K562 (cell line): ENCODE results near the gene MAGI2. TPM values are rescaled to one million over a fixed set of nuclear protein-coding genes. Genes with fewer than 3 reads are reported as not detected.

Experiments
- ATAC-seq: fragments of 200-7000 bp; cut with Tn5 transposase; 3 replicates; pipeline ENCODE4 v1.9.1; 2020; ENCODE audit warnings: moderate library complexity
- BruUV-seq: library from RNA; stranded (reverse); fragments of 400-500 nt; replicated peaks from 2 replicates; lab custom pipeline; 2021; lab: Mats Ljungman, UMichigan
- CTCF ChIA-PET: fragments of 300-600 bp; formaldehyde crosslinking; extraction: SDS; loops from one replicate; lab custom pipeline; 2021; ENCODE audit warnings: low intra/inter-chr PET ratio; lab: Yijun Ruan, JAX
- POLR2A ChIA-PET: fragments of 300-600, 350-650 bp; sonication (Branson Sonifier 250); formaldehyde crosslinking; extraction: SDS; loops from one replicate; lab custom pipeline; 2021; ENCODE audit warnings: antibody characterized with exemption, inconsistent platforms; lab: Yijun Ruan, JAX
- DNase-seq, 4 experiments: peaks; one replicate each; pipeline versions ENCODE4 v3.0.0 to v3.0.0-alpha.2; 2011 to 2018; ENCODE audit warnings: low spot score in 3 of 4, mixed read lengths in 3 of 4; ENCODE audit errors: extremely low read depth in 1 of 4
- FAIRE-seq: peaks from 2 replicates; lab custom pipeline; 2011; peaks lifted over from hg19 to GRCh38; lab: Jason Lieb, UNC
- H2AFZ ChIP-seq: 2 replicates; pipeline ENCODE4 v1.6.0; 2011; ENCODE audit warnings: low read depth, low read length, control low read depth, inconsistent platforms
- H3K27ac ChIP-seq: fragments of 200-600 bp; 3 replicates; pipeline ENCODE4 v1.8.0; 2011; ENCODE audit warnings: low read depth, mild to moderate bottlenecking, control low read depth, inconsistent platforms, low read length, moderate library complexity, mixed read lengths; ENCODE audit errors: extremely low read depth
- H3K27me3 ChIP-seq, 2 experiments: fragments of 300-600 bp in 1 of 2; 2 replicates in 1 of 2; 3 replicates in 1 of 2; pipeline versions ENCODE4 v1.6.0 to v1.8.0; 2011; ENCODE audit warnings: inconsistent platforms in 2 of 2, low read length in 2 of 2, mild to moderate bottlenecking in 1 of 2, mixed read lengths in 1 of 2, moderate library complexity in 1 of 2; ENCODE audit not compliant: control insufficient read depth in 2 of 2, insufficient read depth in 2 of 2
- H3K36me3 ChIP-seq: fragments of 300-600 bp; 3 replicates; pipeline ENCODE4 v1.8.0; 2011; ENCODE audit warnings: mild to moderate bottlenecking, low read length, inconsistent platforms; ENCODE audit not compliant: control insufficient read depth, insufficient read depth
- H3K4me1 ChIP-seq, 2 experiments: fragments of 200-600 bp in 1 of 2; replicated peaks in 1 of 2; 2 replicates in 1 of 2; 3 replicates in 1 of 2; pipeline versions ENCODE4 v1.5.1 to v1.8.0; 2011; ENCODE audit warnings: inconsistent platforms in 2 of 2, low read length in 2 of 2, mild to moderate bottlenecking in 1 of 2, mixed read lengths in 1 of 2, moderate library complexity in 1 of 2; ENCODE audit not compliant: control insufficient read depth in 2 of 2, insufficient read depth in 2 of 2
- H3K4me2 ChIP-seq: 2 replicates; pipeline ENCODE4 v1.6.1; 2011; ENCODE audit warnings: low read length, control low read depth, inconsistent platforms, mixed read lengths; ENCODE audit not compliant: insufficient read depth
- H3K4me3 ChIP-seq: fragments of 200-600 bp; sonication (generic), shearing (Covaris generic); 2 replicates; pipeline ENCODE4 v1.5.1; 2016; ENCODE audit warnings: control low read depth, inconsistent platforms
- H3K79me2 ChIP-seq: fragments of 200-600 bp; 3 replicates; pipeline ENCODE4 v1.8.0; 2011; ENCODE audit warnings: low read length, inconsistent platforms; ENCODE audit not compliant: control insufficient read depth, insufficient read depth
- H3K9ac ChIP-seq, 2 experiments: 2 replicates each; pipeline versions ENCODE4 v1.6.0 to v1.6.1; 2011; ENCODE audit warnings: low read depth in 2 of 2, low read length in 2 of 2, control low read depth in 1 of 2, inconsistent platforms in 1 of 2, mild to moderate bottlenecking in 1 of 2, mixed read lengths in 1 of 2; ENCODE audit not compliant: insufficient read depth in 1 of 2
- H3K9me1 ChIP-seq: one replicate; pipeline ENCODE4 v1.6.0; 2011; ENCODE audit warnings: inconsistent platforms, mild to moderate bottlenecking, low read length, moderate library complexity; ENCODE audit not compliant: control insufficient read depth, insufficient read depth
- H3K9me3 ChIP-seq: replicated peaks from 2 replicates; pipeline ENCODE4 v1.5.1; 2011; ENCODE audit warnings: low read depth, low read length, inconsistent platforms; ENCODE audit not compliant: control insufficient read depth, insufficient read depth
- H4K20me1 ChIP-seq: replicated peaks from 2 replicates; pipeline ENCODE4 v1.6.1; 2011; ENCODE audit warnings: low read length, inconsistent platforms, mixed read lengths; ENCODE audit not compliant: control insufficient read depth, insufficient read depth
- CEBPG ChIP-seq, 3 experiments: fragments of 200-800 bp in 1 of 3; sonication (Bioruptor generic) in 1 of 3; sonication (generic) in 1 of 3; formaldehyde crosslinking in 1 of 3; IDR thresholded peaks in 2 of 3; conservative IDR thresholded peaks in 1 of 3; 2 replicates each; pipeline versions ENCODE4 v1.6.1 to v1.8.0; 2016 to 2022; ENCODE audit warnings: missing compliant biosample characterization in 2 of 3, missing genetic modification characterization in 2 of 3, mild to moderate bottlenecking in 1 of 3, missing genetic modification reagents in 1 of 3
- E2F8 ChIP-seq: fragments of 450-650 bp; IDR thresholded peaks from 2 replicates; pipeline ENCODE4 v1.7.1; 2018; ENCODE audit warnings: mild to moderate bottlenecking, low read depth; ENCODE audit not compliant: partially characterized antibody
- HMBOX1 ChIP-seq: sonication (generic); IDR thresholded peaks from 2 replicates; pipeline ENCODE4 v1.6.1; 2016
- LCOR ChIP-seq: sonication (generic); formaldehyde crosslinking; IDR thresholded peaks from 2 replicates; pipeline ENCODE4 v1.8.0; 2022; ENCODE audit warnings: mild to moderate bottlenecking, missing genetic modification reagents
- RBM22 ChIP-seq: fragments of 200-400 bp; formaldehyde crosslinking; IDR thresholded peaks from 2 replicates; pipeline ENCODE4 v1.6.1; 2018; ENCODE audit warnings: low read length, low read depth; ENCODE audit not compliant: poor library complexity, severe bottlenecking
- RCOR1 ChIP-seq, 2 experiments: IDR thresholded peaks; 2 replicates each; pipeline ENCODE4 v1.6.1; 2012; ENCODE audit warnings: low read depth in 2 of 2, low read length in 2 of 2, borderline replicate concordance in 1 of 2, improper control_type of control experiment in 1 of 2
- SOX6 ChIP-seq: fragments of 450-650 bp; IDR thresholded peaks from 2 replicates; pipeline ENCODE4 v1.6.1; 2014; ENCODE audit warnings: mild to moderate bottlenecking
- ZEB2 ChIP-seq: fragments of 450-650 bp; IDR thresholded peaks from 2 replicates; pipeline ENCODE4 v1.6.1; 2016
- ZNF41 ChIP-seq: fragments of 250-450 bp; sonication (Bioruptor Pico); conservative IDR thresholded peaks from 2 replicates; pipeline ENCODE4 v1.4.0; 2020; ENCODE audit warnings: mild to moderate bottlenecking
- ZNF785 ChIP-seq: fragments of 250-450 bp; sonication (Bioruptor Pico); IDR thresholded peaks from 2 replicates; pipeline ENCODE4 v1.4.0; 2020; ENCODE audit warnings: mild to moderate bottlenecking
- WGBS: fragments of 100-300 bp; shearing (Covaris generic); methylation state at CpG from one replicate; pipeline ENCODE4 v1.1.6; 2016; ENCODE audit warnings: low coverage, mixed read lengths; ENCODE audit not compliant: insufficient coverage; ENCODE audit errors: missing lambda C conversion rate; 5-methylcytosine and 5-hydroxymethylcytosine counted together
- in situ Hi-C: fragments of 300-500 bp; cut with MboI; formaldehyde crosslinking; loops from 4 replicates; pipeline ENCODE4 v1.15.0; 2018; ENCODE audit warnings: inconsistent platforms, mixed read lengths
- intact Hi-C: fragments of 100-400 bp; cut with micrococcal nuclease; formaldehyde crosslinking; loops from 2 replicates; pipeline ENCODE4 v1.14.2; 2022
- polyA plus RNA-seq, 8 experiments: library from polyadenylated mRNA; depleted of rRNA in 4 of 8; stranded (reverse) in 5 of 8; unstranded in 3 of 8; fragments of >200 nt; fragmentation: Nextera tagmentation in 2 of 8; fragmentation: Illumina TruSeq in 1 of 8; extraction: Ambion mirVana in 2 of 8; extraction: Trizol in 1 of 8; gene quantifications; 2 replicates each; pipeline versions ENCODE4 v1.2.1 to v1.2.3, GENCODE V29; 2011 to 2014; ENCODE audit warnings: inconsistent platforms in 1 of 8, missing spikeins in 1 of 8
- total RNA-seq, 7 experiments: library from RNA; depleted of rRNA in 6 of 7; stranded (reverse); fragments of >200 nt in 6 of 7; fragmentation: Illumina TruSeq in 2 of 7; extraction: Trizol in 2 of 7; gene quantifications; 2 replicates each; pipeline versions ENCODE4 v1.2.1 to v1.2.3, GENCODE V29; 2011 to 2021; ENCODE audit warnings: low replicate concordance in 1 of 7

The MAGI2 gene
- total and polyA plus RNA-seq, 9 of the 15 experiments (the other 6 are each of a cell fraction or from before 2014, with no cell fraction given): 0.27 to 1.4 (median 0.70) TPM

GRCh38 chr7:79182283-79182682, 271.2 kb downstream of the MAGI2 start:
- DNase-seq (no peak), FAIRE-seq (no peak), ATAC-seq (no peak)
- no peak overlapping the region for H3K4me3 ChIP-seq
- no peak overlapping the region for H3K9ac ChIP-seq
- no peak for TF ChIP-seq E2F8
- TF ChIP-seq CEBPG (CRISPR knock-in tag; IDR thresholded peaks at IDR 0.05): no peak
- TF ChIP-seq CEBPG (tag; conservative IDR thresholded peaks at IDR 0.05 in 1 of 2, IDR thresholded peaks at IDR 0.05 in 1 of 2): no peak
- TF ChIP-seq SOX6: no peak
- TF ChIP-seq RBM22: no peak
- no peak for TF ChIP-seq HMBOX1
- no peak for TF ChIP-seq RCOR1 (IDR thresholded peaks at IDR 0.05; ENCODE audit: borderline replicate concordance in 1 of 2, low read depth in 2 of 2, low read length in 2 of 2)
- TF ChIP-seq ZNF41 (CRISPR knock-in tag): no peak
- TF ChIP-seq ZEB2: no peak
- no peak for TF ChIP-seq ZNF785 (CRISPR knock-in tag)
- TF ChIP-seq LCOR: no peak
- no peaks in the 10 kb centered on the region for H3K9me1 ChIP-seq
- H3K4me2 ChIP-seq: no peak overlapping the region
- POLR2A ChIA-PET: no interaction called here
- WGBS: 0% methylated on average over 1 of the region's 1 CpG
- CTCF ChIA-PET: no interaction called here
- no peak overlapping the region for H2AFZ ChIP-seq
- H4K20me1 ChIP-seq: no peaks in the 10 kb centered on the region
- no peaks in the 10 kb centered on the region for H3K79me2 ChIP-seq
- no TSS peak for BruUV-seq
- intact Hi-C loops: no loop called here
- no peaks in the 10 kb centered on the region for H3K27me3 ChIP-seq
- H3K36me3 ChIP-seq: no peaks in the 10 kb centered on the region
- in situ Hi-C loops: no loop called here
- no peaks in the 10 kb centered on the region for H3K9me3 ChIP-seq
- H3K4me1 ChIP-seq: no peaks in the 10 kb centered on the region
- no peak overlapping the region for H3K27ac ChIP-seq
